ENCODE data around the gene DPP6.
A peak's percentile ranks its signal among the peaks of the same experiment; 100 is the strongest.

DPP6 gene

GRCh38 chr7:154744256-154744860 lies 692.2 kb downstream of the DPP6 start:
- peak; percentile 85 for DNase-seq (ENCODE audit: extremely low spot score)
- CTCF ChIA-PET, result interaction anchor here (0.9 kb wide), 1 partner anchor 46 kb away, joined by 3 read pairs; no protein-coding TSS in a partner anchor
- POLR2A ChIA-PET, result no interaction called here
- TF ChIP-seq ELF4 (IDR thresholded peaks at IDR 0.05), result no peak
- no peak for TF ChIP-seq L3MBTL2 (conservative IDR thresholded peaks at IDR 0.05)
- no peak for TF ChIP-seq LEF1 (IDR thresholded peaks at IDR 0.05; ENCODE audit: borderline replicate concordance)
- TF ChIP-seq SP1 (IDR thresholded peaks at IDR 0.05), result no peak
- TF ChIP-seq NFRKB (IDR thresholded peaks at IDR 0.05), result no peak
- no peak for TF ChIP-seq FOXK2 (IDR thresholded peaks at IDR 0.05)
- TF ChIP-seq FOXA1 (IDR thresholded peaks at IDR 0.05), result no peak
- no peak for TF ChIP-seq BHLHE40 (IDR thresholded peaks at IDR 0.05; ENCODE audit: borderline replicate concordance)
- no peak for TF ChIP-seq SUZ12 (IDR thresholded peaks at IDR 0.05)
- TF ChIP-seq ARNT (IDR thresholded peaks at IDR 0.05), result no peak
- no peak for TF ChIP-seq TARDBP (IDR thresholded peaks at IDR 0.05)
- no peak for TF ChIP-seq ZNF384 (IDR thresholded peaks at IDR 0.05)
- no peak for TF ChIP-seq PKNOX1 (IDR thresholded peaks at IDR 0.05)
- no peak for TF ChIP-seq CTBP1 (IDR thresholded peaks at IDR 0.05; ENCODE audit: borderline replicate concordance)

GRCh38 chr7:154744861-154745258 lies 692.7 kb downstream of the DPP6 start:
- POLR2A ChIA-PET, result no interaction called here

DNA sequence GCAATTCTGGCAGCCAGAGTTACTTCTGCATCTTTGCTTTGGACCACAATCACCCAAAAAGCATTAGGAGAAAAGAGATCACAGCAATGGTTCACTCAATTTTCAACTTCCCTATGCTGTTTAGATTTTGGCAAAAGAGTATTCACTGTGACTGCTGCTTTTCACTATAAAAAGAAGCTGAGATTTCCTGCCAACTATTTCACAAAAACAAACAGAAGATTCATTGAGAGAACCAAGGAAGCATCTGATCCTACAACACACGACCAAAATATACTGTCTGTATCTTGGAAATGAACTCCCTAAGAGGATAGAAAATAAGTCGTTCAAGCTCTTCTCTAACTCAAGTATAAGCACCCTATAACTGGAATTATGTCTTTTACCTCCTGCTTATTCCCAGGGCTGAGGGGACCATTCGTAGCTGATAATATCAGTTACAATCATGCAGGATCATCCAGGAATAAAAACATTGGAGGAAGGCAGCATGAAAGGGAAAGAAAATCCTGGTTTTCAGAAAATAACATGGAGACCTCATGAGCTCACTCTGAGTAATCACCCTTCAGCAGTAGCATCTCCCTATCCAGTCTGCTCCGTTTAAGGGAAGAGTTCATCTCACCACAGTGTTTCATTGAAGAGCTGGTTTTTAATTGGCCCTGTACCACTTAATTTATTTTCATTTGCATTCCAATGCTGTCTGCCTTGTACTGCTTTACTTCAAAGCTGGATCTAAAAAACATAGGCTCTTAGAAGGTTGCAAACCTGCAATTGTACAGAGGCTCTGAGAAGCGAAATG lies 694.6 kb downstream of the DPP6 start:
- no peak for DNase-seq (ENCODE audit: extremely low spot score)

More at GRCh38 chr7:154744861-154745258, 692.7 kb downstream of the DPP6 start:
- no peak for DNase-seq (ENCODE audit: extremely low spot score)
- CTCF ChIA-PET, result no interaction called here
- no peak for TF ChIP-seq ELF4 (IDR thresholded peaks at IDR 0.05)
- TF ChIP-seq CTBP1 (IDR thresholded peaks at IDR 0.05; ENCODE audit: borderline replicate concordance), result no peak
- TF ChIP-seq TARDBP (IDR thresholded peaks at IDR 0.05), result no peak
- no peak for TF ChIP-seq LEF1 (IDR thresholded peaks at IDR 0.05; ENCODE audit: borderline replicate concordance)
- TF ChIP-seq FOXA1 (IDR thresholded peaks at IDR 0.05), result no peak
- TF ChIP-seq SUZ12 (IDR thresholded peaks at IDR 0.05), result no peak
- TF ChIP-seq BHLHE40 (IDR thresholded peaks at IDR 0.05; ENCODE audit: borderline replicate concordance), result no peak
- TF ChIP-seq ARNT (IDR thresholded peaks at IDR 0.05), result no peak
- no peak for TF ChIP-seq SP1 (IDR thresholded peaks at IDR 0.05)
- TF ChIP-seq NFRKB (IDR thresholded peaks at IDR 0.05), result no peak

DNA sequence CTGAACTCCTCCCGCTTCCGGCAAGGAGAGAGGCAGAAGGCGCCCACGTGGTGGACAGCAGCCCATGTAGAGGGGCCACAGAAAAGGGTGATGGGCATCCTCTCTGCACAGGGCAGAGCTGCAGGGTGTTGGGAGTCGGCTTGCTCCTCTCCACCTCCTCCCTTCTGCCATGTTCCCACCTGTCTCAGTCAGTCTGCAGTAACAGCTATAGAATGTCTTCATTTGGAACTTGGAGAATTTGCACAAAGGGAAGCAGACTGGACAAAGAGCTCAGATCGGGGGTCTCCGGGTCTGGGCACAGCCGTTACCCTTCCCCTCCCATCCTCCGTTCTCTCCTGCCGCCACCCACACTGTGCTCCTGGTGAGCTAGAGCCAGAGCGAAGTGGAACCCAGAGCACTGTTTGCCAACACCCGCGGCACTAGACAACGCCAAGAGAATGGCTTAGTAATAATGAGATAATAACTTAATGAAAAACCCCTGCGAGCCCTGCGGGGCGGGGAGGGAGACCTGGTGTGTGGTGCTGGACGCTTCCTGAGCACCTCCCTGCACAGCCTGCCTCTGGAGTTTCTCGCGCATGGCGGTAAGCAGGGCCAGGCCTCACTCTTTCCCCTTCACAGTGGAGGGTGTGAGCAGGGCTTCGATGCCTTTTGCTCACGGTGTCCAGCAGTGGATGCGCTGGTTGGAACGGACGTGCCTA lies 696.0 kb downstream of the DPP6 start:
- TF ChIP-seq PKNOX1 (IDR thresholded peaks at IDR 0.05) (no peak), LEF1 (IDR thresholded peaks at IDR 0.05; ENCODE audit: borderline replicate concordance) (no peak), ELF4 (IDR thresholded peaks at IDR 0.05) (no peak), NFRKB (IDR thresholded peaks at IDR 0.05) (no peak), SP1 (IDR thresholded peaks at IDR 0.05) (no peak), ARNT (IDR thresholded peaks at IDR 0.05) (no peak), TARDBP (IDR thresholded peaks at IDR 0.05) (no peak), L3MBTL2 (conservative IDR thresholded peaks at IDR 0.05) (no peak), CTBP1 (IDR thresholded peaks at IDR 0.05; ENCODE audit: borderline replicate concordance) (no peak), ZNF384 (IDR thresholded peaks at IDR 0.05) (no peak), FOXK2 (IDR thresholded peaks at IDR 0.05) (no peak), SUZ12 (IDR thresholded peaks at IDR 0.05) (no peak), BHLHE40 (IDR thresholded peaks at IDR 0.05; ENCODE audit: borderline replicate concordance) (no peak)
- DNase-seq (ENCODE audit: extremely low spot score), result no peak
- POLR2A ChIA-PET, result no interaction called here
- CTCF ChIA-PET, result no interaction called here

More for the DNA sequence above, 694.6 kb downstream of the DPP6 start:
- POLR2A ChIA-PET, result no interaction called here
- CTCF ChIA-PET, result no interaction called here
- TF ChIP-seq ELF4 (IDR thresholded peaks at IDR 0.05), result no peak
- TF ChIP-seq NFRKB (IDR thresholded peaks at IDR 0.05), result no peak
- no peak for TF ChIP-seq FOXK2 (IDR thresholded peaks at IDR 0.05)
- no peak for TF ChIP-seq SP1 (IDR thresholded peaks at IDR 0.05)
- no peak for TF ChIP-seq SUZ12 (IDR thresholded peaks at IDR 0.05)
- TF ChIP-seq L3MBTL2 (conservative IDR thresholded peaks at IDR 0.05), result no peak
- TF ChIP-seq HDGF (IDR thresholded peaks at IDR 0.05; ENCODE audit: borderline replicate concordance), result no peak

GRCh38 chr7:154750353-154750801 lies 698.2 kb downstream of the DPP6 start:
- CTCF ChIA-PET, result no interaction called here
- no peak for DNase-seq (ENCODE audit: extremely low spot score)
- TF ChIP-seq SUZ12 (IDR thresholded peaks at IDR 0.05) (no peak), SP1 (IDR thresholded peaks at IDR 0.05) (no peak), CTBP1 (IDR thresholded peaks at IDR 0.05; ENCODE audit: borderline replicate concordance) (no peak), PKNOX1 (IDR thresholded peaks at IDR 0.05) (no peak)
- POLR2A ChIA-PET, result no interaction called here

- no peak for DNase-seq (ENCODE audit: extremely low spot score)
- ChIA-PET POLR2A (no interaction called here), CTCF (no interaction called here)
- TF ChIP-seq NFRKB (IDR thresholded peaks at IDR 0.05), result no peak
- no peak for TF ChIP-seq ELF4 (IDR thresholded peaks at IDR 0.05)
- no peak for TF ChIP-seq ARNT (IDR thresholded peaks at IDR 0.05)
- no peak for TF ChIP-seq LEF1 (IDR thresholded peaks at IDR 0.05; ENCODE audit: borderline replicate concordance)
- no peak for TF ChIP-seq SUZ12 (IDR thresholded peaks at IDR 0.05)
- no peak for TF ChIP-seq HDGF (IDR thresholded peaks at IDR 0.05; ENCODE audit: borderline replicate concordance)
- no peak for TF ChIP-seq FOXM1 (IDR thresholded peaks at IDR 0.05; ENCODE audit: borderline replicate concordance)
- TF ChIP-seq L3MBTL2 (conservative IDR thresholded peaks at IDR 0.05), result no peak
- TF ChIP-seq SP1 (IDR thresholded peaks at IDR 0.05), result no peak
- no peak for TF ChIP-seq PKNOX1 (IDR thresholded peaks at IDR 0.05)
Observed at GRCh38 chr7:154753226-154753625, 701.0 kb downstream of the DPP6 start.

All from HEK293T (cell line).